ENCODE measurements around the gene PPP1R9A. TPM values are rescaled to one million over a fixed set of nuclear protein-coding genes. Genes with fewer than 3 reads are reported as not detected.

Gene PPP1R9A
- total and polyA plus RNA-seq, 4 donors = 2.2 to 59.1 (median 14.6) TPM

GRCh38 chr7:94973844-94974243, 66.5 kb downstream of the PPP1R9A start:
- no peak for TF ChIP-seq CTCF (IDR thresholded peaks at IDR 0.05; ENCODE audit: control extremely low read depth, extremely low read depth)
- no peak for ATAC-seq (ENCODE audit: insufficient read depth, low FRiP score)
- Histone ChIP-seq H3K9ac (ENCODE audit: insufficient read depth in 1 of 2, low read length in 2 of 2) (no peak overlapping the region), H3K27ac (ENCODE audit: low read depth in 1 of 2, low read length in 1 of 2) (no peak overlapping the region), H3K36me3 (ENCODE audit: control insufficient read depth in 4 of 4, insufficient read depth in 4 of 4, low read length in 4 of 4) (no peaks in the 10 kb centered on the region), H3K9me3 (ENCODE audit: control insufficient read depth in 4 of 4, insufficient read depth in 3 of 4, low read length in 3 of 4) (peaks cover 0 to 1% (median 0%) of the 10 kb centered on the region in 4 donors), H3K4me1 (ENCODE audit: control insufficient read depth in 5 of 5, insufficient read depth in 5 of 5, low read length in 5 of 5) (peaks cover 3 to 11% (median 7%) of the 10 kb centered on the region in 5 donors), H3K4me3 (no peak overlapping the region), H3K27me3 (ENCODE audit: control insufficient read depth in 3 of 3, insufficient read depth in 3 of 3, low read length in 2 of 3) (no peaks in the 10 kb centered on the region)
- DNase-seq = no peak
- WGBS, 2 donors = 90 to 93% methylated on average over 3 of the region's 3 CpGs

- DNase-seq (no peak), ATAC-seq (ENCODE audit: insufficient read depth, low FRiP score) (no peak)
- 73 to 82% methylated on average over 4 of the region's 4 CpGs for WGBS, 2 donors
- Histone ChIP-seq H3K4me1 (ENCODE audit: control insufficient read depth in 5 of 5, insufficient read depth in 5 of 5, low read length in 5 of 5) (peaks cover 3 to 10% (median 6%) of the 10 kb centered on the region in 5 donors), H3K4me3 (no peak overlapping the region), H3K36me3 (ENCODE audit: control insufficient read depth in 4 of 4, insufficient read depth in 4 of 4, low read length in 4 of 4) (no peaks in the 10 kb centered on the region), H3K9ac (ENCODE audit: insufficient read depth in 1 of 2, low read length in 2 of 2) (no peak overlapping the region), H3K27me3 (ENCODE audit: control insufficient read depth in 3 of 3, insufficient read depth in 3 of 3, low read length in 2 of 3) (no peaks in the 10 kb centered on the region), H3K27ac (ENCODE audit: low read depth in 1 of 2, low read length in 1 of 2) (no peak overlapping the region), H3K9me3 (ENCODE audit: control insufficient read depth in 4 of 4, insufficient read depth in 3 of 4, low read length in 3 of 4) (no peaks in the 10 kb centered on the region)
- TF ChIP-seq CTCF (IDR thresholded peaks at IDR 0.05; ENCODE audit: control extremely low read depth, extremely low read depth) = no peak
Measured at GRCh38 chr7:94974423-94974822, 67.0 kb downstream of the PPP1R9A start.

GRCh38 chr7:94975336-94975735, 67.9 kb downstream of the PPP1R9A start:
- H3K4me1 ChIP-seq (ENCODE audit: control insufficient read depth in 5 of 5, insufficient read depth in 5 of 5, low read length in 5 of 5) = peaks cover 0 to 7% (median 4%) of the 10 kb centered on the region in 5 donors
- H3K9ac ChIP-seq (ENCODE audit: insufficient read depth in 1 of 2, low read length in 2 of 2) = no peak overlapping the region
- no peak for ATAC-seq (ENCODE audit: insufficient read depth, low FRiP score)
- H3K9me3 ChIP-seq (ENCODE audit: control insufficient read depth in 4 of 4, insufficient read depth in 3 of 4, low read length in 3 of 4) = no peaks in the 10 kb centered on the region
- TF ChIP-seq CTCF (IDR thresholded peaks at IDR 0.05; ENCODE audit: control extremely low read depth, extremely low read depth) = no peak
- DNase-seq = peak in 2 of 3 donors; percentile 48 to 83
- H3K27ac ChIP-seq (ENCODE audit: low read depth in 1 of 2, low read length in 1 of 2) = no peak overlapping the region
- H3K27me3 ChIP-seq (ENCODE audit: control insufficient read depth in 3 of 3, insufficient read depth in 3 of 3, low read length in 2 of 3) = no peaks in the 10 kb centered on the region
- H3K36me3 ChIP-seq (ENCODE audit: control insufficient read depth in 4 of 4, insufficient read depth in 4 of 4, low read length in 4 of 4) = no peaks in the 10 kb centered on the region
- H3K4me3 ChIP-seq = no peak overlapping the region

Measured in lung (tissue), 12 donors.